Memory B cell (primary cell): ENCODE results near the gene SMARCC1.

ENCODE experiments used
- ATAC-seq: fragments of 150-1000 bp; cut with Tn5 transposase; 2 replicates; pipeline ENCODE4 v1.10.0; 2021; ENCODE audit warnings: low read depth, mild to moderate bottlenecking, moderate library complexity
- DNase-seq, 2 donors: peaks; one replicate each; pipeline ENCODE4 v3.0.0; 2022; ENCODE audit warnings: low spot score in 2 of 2
- H3K27ac Mint-ChIP-seq: one replicate; pipeline ENCODE4 v1.8.0; 2022; ENCODE audit warnings: mild to moderate bottlenecking, moderate library complexity, mixed read lengths
- H3K27me3 Mint-ChIP-seq: one replicate; pipeline ENCODE4 v1.8.0; 2022; ENCODE audit warnings: mixed read lengths
- H3K36me3 Mint-ChIP-seq: one replicate; pipeline ENCODE4 v1.8.0; 2022; ENCODE audit warnings: mild to moderate bottlenecking, mixed read lengths
- H3K4me1 Mint-ChIP-seq: one replicate; pipeline ENCODE4 v1.8.0; 2022; ENCODE audit warnings: mixed read lengths
- H3K4me3 Mint-ChIP-seq: one replicate; pipeline ENCODE4 v1.8.0; 2022; ENCODE audit warnings: mild to moderate bottlenecking, moderate library complexity, mixed read lengths
- H3K9me3 Mint-ChIP-seq: one replicate; pipeline ENCODE4 v1.8.0; 2022; ENCODE audit warnings: mixed read lengths

The SMARCC1 gene

GRCh38 chr3:47592066-47592795 lies 189.5 kb downstream of the SMARCC1 start:
- Mint-ChIP-seq H3K27me3 (no peaks in the 10 kb centered on the region), H3K9me3 (no peaks in the 10 kb centered on the region), H3K4me1 (no peaks in the 10 kb centered on the region), H3K27ac (no peak overlapping the region), H3K36me3 (peaks cover 38% of the 10 kb centered on the region), H3K4me3 (no peak overlapping the region)
- ATAC-seq (no peak), DNase-seq (no peak)

- Mint-ChIP-seq H3K4me3 (no peak overlapping the region), H3K27ac (peak overlapping the region; percentile 46), H3K36me3 (peaks cover 42% of the 10 kb centered on the region), H3K9me3 (no peaks in the 10 kb centered on the region), H3K4me1 (no peaks in the 10 kb centered on the region), H3K27me3 (no peaks in the 10 kb centered on the region)
- ATAC-seq (no peak), DNase-seq (no peak)
These were observed 191.5 kb downstream of the SMARCC1 start for GRCh38 chr3:47590216-47590615.

GRCh38 chr3:47588587-47588986 lies 193.1 kb downstream of the SMARCC1 start:
- Mint-ChIP-seq H3K36me3 (peaks cover 36% of the 10 kb centered on the region), H3K4me1 (no peaks in the 10 kb centered on the region), H3K9me3 (no peaks in the 10 kb centered on the region), H3K4me3 (no peak overlapping the region), H3K27ac (no peak overlapping the region), H3K27me3 (no peaks in the 10 kb centered on the region)
- no peak for DNase-seq
- no peak for ATAC-seq

GRCh38 chr3:47588053-47588452 lies 193.6 kb downstream of the SMARCC1 start:
- H3K4me1 Mint-ChIP-seq = no peaks in the 10 kb centered on the region

GRCh38 chr3:47586746-47587145 lies 194.9 kb downstream of the SMARCC1 start:
- H3K4me3 Mint-ChIP-seq = no peak overlapping the region
- ATAC-seq (no peak), DNase-seq (no peak)
- no peak overlapping the region for H3K27ac Mint-ChIP-seq
- no peaks in the 10 kb centered on the region for H3K4me1 Mint-ChIP-seq
- H3K27me3 Mint-ChIP-seq = no peaks in the 10 kb centered on the region
- no peaks in the 10 kb centered on the region for H3K9me3 Mint-ChIP-seq
- H3K36me3 Mint-ChIP-seq = peaks cover 32% of the 10 kb centered on the region

More at GRCh38 chr3:47588053-47588452, 193.6 kb downstream of the SMARCC1 start:
- no peak overlapping the region for H3K4me3 Mint-ChIP-seq
- no peaks in the 10 kb centered on the region for H3K9me3 Mint-ChIP-seq
- H3K27me3 Mint-ChIP-seq = no peaks in the 10 kb centered on the region
- peaks cover 36% of the 10 kb centered on the region for H3K36me3 Mint-ChIP-seq
- ATAC-seq (no peak), DNase-seq (no peak)
- no peak overlapping the region for H3K27ac Mint-ChIP-seq

GRCh38 chr3:47583320-47584075 lies 198.2 kb downstream of the SMARCC1 start:
- Mint-ChIP-seq H3K27me3 (peaks cover 7% of the 10 kb centered on the region), H3K4me3 (no peak overlapping the region), H3K27ac (no peak overlapping the region), H3K9me3 (no peaks in the 10 kb centered on the region), H3K36me3 (peaks cover 15% of the 10 kb centered on the region), H3K4me1 (peaks cover 2% of the 10 kb centered on the region)
- ATAC-seq = no peak
- no peak for DNase-seq

GRCh38 chr3:47581835-47582234 lies 199.9 kb downstream of the SMARCC1 start:
- DNase-seq = no peak
- Mint-ChIP-seq H3K4me1 (peaks cover 2% of the 10 kb centered on the region), H3K27me3 (peaks cover 7% of the 10 kb centered on the region), H3K27ac (no peak overlapping the region), H3K36me3 (peaks cover 6% of the 10 kb centered on the region), H3K9me3 (no peaks in the 10 kb centered on the region), H3K4me3 (no peak overlapping the region)
- no peak for ATAC-seq

- H3K9me3 Mint-ChIP-seq = no peaks in the 10 kb centered on the region
- H3K27ac Mint-ChIP-seq = no peak overlapping the region
- ATAC-seq (no peak), DNase-seq (no peak)
- H3K36me3 Mint-ChIP-seq = peaks cover 3% of the 10 kb centered on the region
- H3K4me1 Mint-ChIP-seq = peaks cover 2% of the 10 kb centered on the region
- H3K4me3 Mint-ChIP-seq = no peak overlapping the region
- H3K27me3 Mint-ChIP-seq = peaks cover 7% of the 10 kb centered on the region
These were observed 200.3 kb downstream of the SMARCC1 start for GRCh38 chr3:47581422-47581821.

GRCh38 chr3:47580481-47580880 lies 201.2 kb downstream of the SMARCC1 start:
- Mint-ChIP-seq H3K4me3 (no peak overlapping the region), H3K4me1 (peaks cover 2% of the 10 kb centered on the region), H3K36me3 (no peaks in the 10 kb centered on the region), H3K9me3 (no peaks in the 10 kb centered on the region), H3K27ac (no peak overlapping the region), H3K27me3 (peaks cover 9% of the 10 kb centered on the region)
- ATAC-seq = no peak
- no peak for DNase-seq

GRCh38 chr3:47579875-47580274 lies 201.8 kb downstream of the SMARCC1 start:
- H3K27ac Mint-ChIP-seq = no peak overlapping the region
- H3K4me3 Mint-ChIP-seq = peak overlapping the region; percentile 67
- H3K9me3 Mint-ChIP-seq = no peaks in the 10 kb centered on the region
- H3K36me3 Mint-ChIP-seq = no peaks in the 10 kb centered on the region
- ATAC-seq (no peak), DNase-seq (no peak)
- peaks cover 12% of the 10 kb centered on the region for H3K27me3 Mint-ChIP-seq
- peaks cover 2% of the 10 kb centered on the region for H3K4me1 Mint-ChIP-seq

- peaks cover 14% of the 10 kb centered on the region for H3K27me3 Mint-ChIP-seq
- H3K36me3 Mint-ChIP-seq = no peaks in the 10 kb centered on the region
- DNase-seq (peak; percentile 18 to 44), ATAC-seq (peak; percentile 63)
- H3K4me1 Mint-ChIP-seq = peaks cover 2% of the 10 kb centered on the region
- no peaks in the 10 kb centered on the region for H3K9me3 Mint-ChIP-seq
- no peak within 1 kb of the TSS for H3K27ac Mint-ChIP-seq
- H3K4me3 Mint-ChIP-seq = peak within 1 kb of the TSS; percentile 72
These were observed 202.7 kb downstream of the SMARCC1 start, which contains the start of gene CSPG5 for GRCh38 chr3:47578691-47579632. Gene CSPG5 (minus strand): TSS chr3:47578865. CDS start chr3:47578693, 172 bp downstream.

GRCh38 chr3:47578119-47578632 lies 203.5 kb downstream of the SMARCC1 start:
- Mint-ChIP-seq H3K4me1 (peaks cover 2% of the 10 kb centered on the region), H3K4me3 (peak overlapping the region; percentile 72), H3K36me3 (no peaks in the 10 kb centered on the region), H3K27ac (no peak overlapping the region), H3K9me3 (no peaks in the 10 kb centered on the region), H3K27me3 (peaks cover 16% of the 10 kb centered on the region)
- DNase-seq = peak; percentile 28 to 60
- peak; percentile 70 for ATAC-seq

GRCh38 chr3:47577583-47578118 lies 204.0 kb downstream of the SMARCC1 start:
- DNase-seq = no peak
- no peaks in the 10 kb centered on the region for H3K9me3 Mint-ChIP-seq
- H3K36me3 Mint-ChIP-seq = no peaks in the 10 kb centered on the region
- ATAC-seq = no peak
- no peak overlapping the region for H3K27ac Mint-ChIP-seq
- H3K27me3 Mint-ChIP-seq = peaks cover 16% of the 10 kb centered on the region
- peak overlapping the region; percentile 72 for H3K4me3 Mint-ChIP-seq
- peaks cover 2% of the 10 kb centered on the region for H3K4me1 Mint-ChIP-seq
